ENCODE measurements around the gene STRIT1.

Gene STRIT1

DNA sequence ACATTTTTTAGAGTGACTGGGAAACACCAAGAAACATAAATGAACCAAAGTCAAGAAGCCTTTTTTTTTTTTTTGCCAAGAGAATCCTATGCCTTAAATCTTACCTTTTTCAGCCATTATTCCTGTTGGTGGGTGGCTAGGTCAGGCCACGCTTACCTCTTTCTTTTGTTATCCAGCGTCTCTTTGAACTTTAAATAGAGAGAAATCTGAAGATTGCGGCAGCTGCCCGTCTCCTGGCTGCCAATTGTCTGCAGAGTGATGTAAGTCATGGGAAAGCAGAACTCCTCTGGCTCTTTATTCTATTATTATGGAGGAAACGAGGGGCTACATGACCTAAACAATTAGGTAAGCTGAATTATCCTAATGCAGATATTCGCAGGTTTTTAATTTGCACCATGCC is at the start of gene STRIT1:
Gene STRIT1 (minus strand): TSS at position 168 of the 400 bp plus-strand sequence.
- DNase-seq: no peak

- no peak for DNase-seq
Observed at GRCh38 chr3:155342344-155342743, 48.9 kb upstream of the STRIT1 start.

DNA sequence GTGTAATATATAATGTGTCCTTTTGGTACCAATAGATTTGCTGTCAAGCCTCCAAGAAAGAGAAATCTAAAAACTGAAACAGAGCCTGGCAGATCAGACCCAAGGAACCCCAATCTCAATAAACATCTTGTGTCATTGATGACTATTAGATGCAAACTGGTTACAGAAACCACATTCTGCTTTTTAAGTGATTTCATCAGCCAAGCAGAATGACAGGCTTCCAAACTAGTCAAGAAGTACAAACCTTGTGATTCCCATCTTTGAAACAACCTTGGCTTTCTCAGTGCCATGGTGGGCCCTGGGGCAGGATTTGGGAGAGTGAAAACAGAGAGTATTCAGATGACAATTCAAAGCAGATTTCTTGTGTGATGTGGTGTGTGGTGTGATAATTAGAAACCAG is 45.6 kb upstream of the STRIT1 start:
- no peak for DNase-seq

GRCh38 chr3:155335724-155336354 is 42.4 kb upstream of the STRIT1 start:
- no peak for DNase-seq

DNA sequence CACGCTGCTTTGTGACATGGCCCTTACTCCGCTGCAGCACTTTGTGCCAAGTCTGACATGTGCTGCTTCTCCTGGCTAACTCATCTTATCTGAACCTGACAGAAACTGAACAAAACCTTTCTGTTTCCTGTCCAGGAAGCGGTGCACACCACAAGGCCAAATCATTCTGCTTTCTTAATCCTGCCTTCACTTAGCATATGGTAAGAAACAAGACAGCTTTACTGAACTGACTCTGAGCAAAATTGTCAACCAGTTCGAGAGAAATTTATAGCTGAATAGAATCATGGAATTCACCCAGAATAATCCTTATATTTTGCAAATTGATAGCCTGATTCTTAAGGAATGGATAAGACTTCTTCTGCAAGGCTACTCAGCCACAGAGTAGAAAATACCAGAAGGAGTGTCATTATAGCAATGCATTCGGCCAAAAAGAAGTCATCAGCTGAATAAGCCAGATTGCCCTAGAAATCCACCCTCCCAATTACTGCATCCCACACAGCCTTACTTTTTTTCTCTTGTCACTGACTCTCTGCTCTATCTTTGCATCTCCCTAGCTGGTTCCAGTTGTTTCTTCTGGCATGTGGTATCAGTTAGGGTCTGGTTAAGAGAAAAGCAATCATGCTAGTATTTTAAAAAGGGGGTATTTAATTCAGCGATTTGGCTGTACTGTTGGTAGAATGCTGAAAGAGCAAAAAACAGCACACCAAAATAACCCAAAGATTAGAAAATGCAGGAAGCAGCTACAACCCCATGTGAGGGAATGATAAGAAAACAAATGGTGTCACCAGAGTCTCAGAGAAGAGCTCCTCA is 41.6 kb upstream of the STRIT1 start:
- DNase-seq: no peak

GRCh38 chr3:155334215-155334913 is 40.9 kb upstream of the STRIT1 start:
- no peak for DNase-seq

DNA sequence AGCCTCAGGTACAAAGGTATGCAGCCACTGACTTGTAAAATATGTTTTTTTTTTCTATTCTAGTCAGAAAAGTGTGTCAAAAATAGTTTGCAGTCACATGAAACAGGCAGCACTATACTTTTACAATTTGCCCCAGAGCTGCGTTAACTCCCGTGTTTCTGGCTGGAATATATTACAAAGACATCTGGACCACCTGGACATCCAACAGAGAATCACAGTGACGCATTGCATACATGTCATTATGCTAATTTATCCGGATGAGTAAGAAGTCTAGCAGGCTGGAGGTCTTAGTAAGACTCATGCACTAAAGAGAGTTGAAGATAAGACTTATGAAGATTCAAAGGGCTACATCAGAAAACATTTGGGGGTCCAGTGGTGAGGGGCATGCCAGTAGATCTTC is 39.2 kb upstream of the STRIT1 start:
- DNase-seq: no peak

DNA sequence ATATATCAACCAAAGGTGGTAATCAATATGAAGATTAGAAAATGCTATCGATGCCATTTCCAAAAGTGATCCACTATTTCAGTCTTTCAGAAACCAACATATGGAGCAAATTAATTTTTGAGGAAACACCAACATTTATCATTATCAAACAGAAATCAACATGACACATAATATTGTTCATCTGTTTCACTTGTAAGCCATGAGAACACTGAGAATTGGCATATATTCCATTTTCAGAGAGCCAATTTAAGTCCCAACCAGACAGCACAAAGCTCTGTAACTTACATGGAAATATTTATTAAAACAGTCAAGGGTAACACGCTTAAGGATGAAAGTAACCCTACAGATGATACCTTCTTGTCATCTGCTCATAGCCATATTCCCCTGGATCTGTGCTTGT is 37.6 kb upstream of the STRIT1 start:
- no peak for DNase-seq

DNA sequence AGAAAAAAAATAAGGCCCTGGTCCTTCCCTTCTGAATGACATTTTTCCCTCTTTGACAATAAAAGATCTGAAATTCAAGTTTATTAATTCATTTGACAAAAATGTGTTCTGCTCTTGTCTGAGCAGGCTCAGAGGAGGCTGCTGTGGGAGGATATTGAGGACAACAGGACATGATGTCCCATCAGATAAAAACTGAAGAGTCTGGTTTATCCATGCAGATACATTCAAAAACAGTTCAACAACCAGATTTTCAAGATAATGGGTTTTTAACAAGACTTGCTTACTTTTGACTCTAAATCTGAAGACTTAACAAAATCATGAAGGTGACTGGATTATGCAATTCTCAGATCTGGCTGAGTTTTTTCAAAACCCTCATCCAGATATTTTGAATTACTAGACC is 36.9 kb upstream of the STRIT1 start:
- no peak for DNase-seq

- no peak for DNase-seq
Observed at GRCh38 chr3:155329513-155330048, 36.1 kb upstream of the STRIT1 start.

DNA sequence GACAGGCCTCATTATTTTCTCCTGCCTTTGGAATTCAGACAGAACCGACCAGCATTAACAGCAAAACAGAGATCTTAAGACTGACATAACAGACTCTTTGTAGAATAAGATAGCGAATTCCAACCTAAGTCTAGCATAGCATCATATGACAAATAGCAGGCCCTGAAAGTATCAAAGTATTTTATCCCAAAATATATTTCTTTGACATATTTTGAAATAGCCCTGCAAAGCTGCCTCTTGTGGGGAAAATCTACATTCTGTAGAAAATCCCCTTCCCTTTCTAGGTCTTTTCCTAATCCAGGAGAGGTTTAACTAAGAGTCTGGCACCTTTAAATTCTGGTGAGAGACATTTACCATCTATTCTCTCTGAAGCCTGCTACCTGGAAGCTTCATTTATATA is 34.4 kb upstream of the STRIT1 start:
- no peak for DNase-seq

DNA sequence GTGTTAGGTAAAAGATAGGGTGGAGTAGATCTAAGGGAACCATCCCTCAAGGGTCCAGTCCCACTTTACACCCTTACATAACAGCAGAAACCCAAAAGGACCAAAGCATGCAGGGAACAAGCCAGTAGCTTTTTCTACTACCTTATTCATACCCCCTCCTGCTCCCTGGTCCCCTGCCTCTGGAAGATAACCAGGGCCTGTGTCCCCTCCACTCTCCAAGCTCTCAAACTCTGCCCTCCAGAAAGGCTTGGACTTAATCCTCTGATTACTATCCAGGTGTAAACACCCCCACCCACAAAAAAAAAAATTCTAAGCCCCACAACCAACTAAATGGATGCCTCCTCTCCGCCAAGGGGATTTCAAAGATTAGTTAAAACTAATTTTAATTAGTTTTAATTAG is 33.9 kb upstream of the STRIT1 start:
- no peak for DNase-seq

GRCh38 chr3:155326901-155327300 is 33.4 kb upstream of the STRIT1 start:
- no peak for DNase-seq

- DNase-seq: no peak
Observed at GRCh38 chr3:155326244-155326643, 32.8 kb upstream of the STRIT1 start.

DNA sequence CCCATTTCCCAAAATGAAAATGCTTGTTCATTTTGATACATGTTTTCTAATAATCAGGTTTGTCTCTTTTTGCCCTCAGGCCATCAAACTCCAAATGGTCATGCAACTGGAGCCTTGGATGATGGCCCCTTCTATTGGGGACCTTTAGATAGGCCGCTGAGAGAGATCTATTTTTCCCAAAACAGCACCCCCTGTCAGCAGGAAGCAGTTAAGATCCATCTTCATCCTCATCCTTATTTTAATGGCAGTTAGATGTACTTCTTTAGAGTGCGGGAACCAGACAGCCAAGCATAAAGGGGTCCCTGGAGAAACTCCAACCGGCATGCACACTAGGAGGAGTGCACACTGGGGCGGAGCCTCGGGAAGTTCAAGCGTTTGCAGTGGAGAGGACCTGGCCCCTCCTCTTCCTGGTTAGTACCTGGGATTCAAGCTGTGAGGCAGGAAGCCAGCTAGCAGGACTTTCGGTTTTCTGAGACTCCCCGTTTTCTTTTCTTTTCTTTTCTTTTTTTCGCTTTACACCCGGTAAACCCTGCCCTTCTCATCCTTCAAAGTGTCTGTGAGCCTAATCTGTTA is 31.9 kb upstream of the STRIT1 start:
- no peak for DNase-seq

GRCh38 chr3:155323063-155323666 is 29.7 kb upstream of the STRIT1 start:
- no peak for DNase-seq

DNA sequence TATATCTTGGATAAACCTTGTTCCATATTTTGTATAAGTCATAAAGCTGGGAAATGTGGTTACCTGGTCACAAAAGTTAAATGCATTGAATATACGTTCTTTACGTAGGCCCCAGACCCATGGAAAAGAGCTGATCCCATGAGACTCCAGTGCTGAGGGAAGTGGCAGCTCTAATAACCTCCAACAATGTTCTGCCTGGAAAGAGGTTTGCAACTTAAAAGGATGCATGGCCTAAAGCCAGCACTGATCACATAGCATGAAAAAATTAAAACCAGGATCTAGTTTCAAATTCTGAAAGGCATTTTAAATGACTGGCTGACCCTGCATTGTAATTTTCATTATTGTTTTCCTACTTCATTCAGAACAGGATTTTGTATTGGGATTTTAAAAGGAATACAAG is 27.9 kb upstream of the STRIT1 start:
- DNase-seq: no peak

DNA sequence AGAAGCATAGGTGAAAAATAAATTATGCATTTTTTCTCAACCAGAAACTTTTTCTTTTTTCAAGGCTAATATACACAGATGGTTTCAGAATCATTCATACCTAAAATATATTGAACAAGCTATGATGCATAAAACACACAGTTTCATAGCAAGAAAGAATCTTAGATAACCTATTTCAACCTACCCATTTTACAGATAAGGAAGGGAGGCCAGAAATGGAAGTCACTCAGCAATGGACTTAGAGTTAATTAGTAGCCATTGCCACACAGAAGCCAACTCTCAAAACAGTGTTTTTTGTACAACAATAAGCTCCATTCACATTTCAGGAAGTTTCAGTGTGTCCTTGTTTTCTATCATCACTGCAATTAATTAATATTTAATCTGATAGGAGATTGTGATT is 27.5 kb upstream of the STRIT1 start:
- no peak for DNase-seq

DNA sequence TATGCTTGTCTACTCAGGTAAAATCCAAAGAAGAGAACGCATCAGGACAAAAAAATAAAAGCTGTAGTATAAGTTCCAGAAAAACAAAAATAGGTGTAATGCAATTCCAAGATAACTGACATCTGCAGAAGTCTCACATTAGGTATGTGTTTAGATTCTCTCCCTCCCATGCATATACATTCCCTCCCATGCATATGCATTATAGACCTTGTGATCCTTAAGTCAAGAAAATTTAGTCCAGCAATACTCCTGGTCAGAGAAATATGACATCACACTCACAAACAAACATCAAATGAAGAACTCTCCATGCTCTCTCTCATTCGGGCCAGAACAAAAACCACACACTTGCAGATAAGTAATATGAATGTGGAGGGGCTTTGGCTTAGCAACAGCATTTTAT is 25.3 kb upstream of the STRIT1 start:
- no peak for DNase-seq

- DNase-seq: no peak
Observed at GRCh38 chr3:155317211-155317610, 23.7 kb upstream of the STRIT1 start.

- no peak for DNase-seq
Observed at GRCh38 chr3:155316426-155316825, 22.9 kb upstream of the STRIT1 start.

DNA sequence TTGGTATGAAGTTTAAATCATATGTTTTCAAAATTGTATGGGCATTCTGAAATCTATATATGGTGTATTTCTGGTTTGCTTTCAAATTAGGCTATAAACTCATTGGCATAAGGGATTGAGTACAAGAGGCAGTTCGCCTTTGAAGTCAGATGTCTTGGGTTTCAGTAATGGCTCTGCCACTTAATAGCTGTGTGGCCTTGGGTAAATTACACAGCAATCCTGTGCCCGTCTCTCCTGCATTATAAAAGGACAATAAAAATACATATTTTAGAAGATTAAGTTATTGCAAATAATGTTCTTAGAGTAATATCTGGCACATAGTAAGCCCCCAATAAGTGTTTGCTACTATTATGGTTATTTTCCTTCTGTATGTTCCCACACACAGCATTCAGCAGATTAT is 20.4 kb upstream of the STRIT1 start:
- DNase-seq: no peak

DNA sequence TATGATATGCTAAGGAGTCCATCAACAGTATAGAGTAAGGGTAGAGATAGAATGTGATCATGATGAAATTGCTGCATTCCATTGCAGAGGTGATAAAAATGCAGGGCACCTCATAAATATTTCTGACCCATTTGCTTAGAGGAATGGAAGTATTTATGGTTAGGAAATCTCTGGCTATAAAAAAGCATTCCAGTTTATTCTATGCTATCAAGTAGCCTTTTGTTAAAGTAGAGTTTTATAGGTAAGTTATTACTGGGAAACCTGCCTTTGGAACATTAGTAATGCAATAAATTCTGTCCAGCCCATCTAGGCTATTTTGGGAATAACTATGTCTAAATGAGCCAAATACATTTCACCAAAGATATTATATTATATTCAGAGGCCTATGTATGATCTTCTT is 19.8 kb upstream of the STRIT1 start:
- DNase-seq: no peak

All from activated naive CD4-positive, alpha-beta T cell (primary cell).